HepG2 (cell line): ENCODE measurements around the gene ITPK1. TPM values are rescaled to one million over a fixed set of nuclear protein-coding genes. Genes with fewer than 3 reads are reported as not detected.

Experiments used
- FOXA1 ChIP-seq, 2 experiments: fragments of 450-650 bp in 1 of 2; sonication (generic) in 1 of 2; formaldehyde crosslinking in 1 of 2; IDR thresholded peaks; 2 replicates each; pipeline versions ENCODE4 v1.4.0 to v1.6.1; 2016 to 2020; ENCODE audit warnings: missing genetic modification reagents in 1 of 2
- GPBP1L1 ChIP-seq: sonication (generic); formaldehyde crosslinking; IDR thresholded peaks from 2 replicates; pipeline ENCODE4 v1.5.0; 2020; ENCODE audit warnings: mild to moderate bottlenecking, missing genetic modification reagents
- MEIS1 ChIP-seq: sonication (generic); formaldehyde crosslinking; IDR thresholded peaks from 2 replicates; pipeline ENCODE4 v1.9.0; 2021; ENCODE audit warnings: mild to moderate bottlenecking, missing genetic modification reagents, moderate library complexity, borderline replicate concordance
- PBX2 ChIP-seq: IDR thresholded peaks from 2 replicates; pipeline ENCODE4 v1.6.1; 2016; ENCODE audit warnings: control low read depth
- RORA ChIP-seq: sonication (generic); formaldehyde crosslinking; IDR thresholded peaks from 2 replicates; pipeline ENCODE4 v1.5.0; 2020; ENCODE audit warnings: mild to moderate bottlenecking, missing genetic modification reagents, moderate library complexity
- SNAPC4 ChIP-seq: sonication (generic); formaldehyde crosslinking; IDR thresholded peaks from 2 replicates; pipeline ENCODE4 v1.4.0; 2020; ENCODE audit warnings: mild to moderate bottlenecking, missing genetic modification reagents
- TIGD3 ChIP-seq: sonication (generic); formaldehyde crosslinking; IDR thresholded peaks from 2 replicates; pipeline ENCODE4 v1.5.1; 2020; ENCODE audit warnings: mild to moderate bottlenecking, missing genetic modification reagents, borderline replicate concordance
- ZNF224 ChIP-seq: sonication (generic); formaldehyde crosslinking; IDR thresholded peaks from 2 replicates; pipeline ENCODE4 v1.5.0; 2020; ENCODE audit warnings: mild to moderate bottlenecking, missing genetic modification reagents
- ZNF362 ChIP-seq: sonication (generic); formaldehyde crosslinking; IDR thresholded peaks from 2 replicates; pipeline ENCODE4 v1.4.0; 2020; ENCODE audit warnings: missing genetic modification reagents, mild to moderate bottlenecking, borderline replicate concordance
- ZNF576 ChIP-seq: sonication (generic); formaldehyde crosslinking; IDR thresholded peaks from 2 replicates; pipeline ENCODE4 v1.4.0; 2020; ENCODE audit warnings: mild to moderate bottlenecking, missing genetic modification reagents
- ZNF597 ChIP-seq: sonication (generic); formaldehyde crosslinking; IDR thresholded peaks from 2 replicates; pipeline ENCODE4 v1.5.0; 2020; ENCODE audit warnings: missing genetic modification reagents
- ZSCAN25 ChIP-seq: sonication (generic); formaldehyde crosslinking; IDR thresholded peaks from 2 replicates; pipeline ENCODE4 v1.8.0; 2022; ENCODE audit warnings: mild to moderate bottlenecking, missing genetic modification reagents
- polyA plus RNA-seq, 8 experiments: library from polyadenylated mRNA; depleted of rRNA in 3 of 8; stranded (reverse) in 7 of 8; unstranded in 1 of 8; fragments of >200 nt; fragmentation: Illumina TruSeq in 4 of 8; extraction: Trizol in 4 of 8; gene quantifications; 2 replicates each; pipeline versions ENCODE4 v1.2.1 to v1.2.3, GENCODE V29; 2011 to 2016; ENCODE audit warnings: low read depth in 4 of 8, missing spikeins in 1 of 8, mixed read lengths in 1 of 8; ENCODE audit not compliant: insufficient read depth in 1 of 8
- total RNA-seq, 5 experiments: library from RNA; depleted of rRNA; stranded (reverse); fragments of >200 nt; fragmentation: Illumina TruSeq; extraction: Trizol; gene quantifications; 2 replicates each; pipeline ENCODE4 v1.2.3, GENCODE V29; 2016; ENCODE audit warnings: low read depth in 1 of 5
- TF ChIP-seq, protein P1 (sequence below): sonication (generic); formaldehyde crosslinking; conservative IDR thresholded peaks from 2 replicates; pipeline ENCODE4 v1.5.0; 2020; ENCODE audit warnings: missing genetic modification reagents

The ITPK1 gene
- total and polyA plus RNA-seq, 2 of the 13 experiments (the other 11 are each of a cell fraction or from before 2014, with no cell fraction given), result 20.5 to 47.5 TPM

DNA sequence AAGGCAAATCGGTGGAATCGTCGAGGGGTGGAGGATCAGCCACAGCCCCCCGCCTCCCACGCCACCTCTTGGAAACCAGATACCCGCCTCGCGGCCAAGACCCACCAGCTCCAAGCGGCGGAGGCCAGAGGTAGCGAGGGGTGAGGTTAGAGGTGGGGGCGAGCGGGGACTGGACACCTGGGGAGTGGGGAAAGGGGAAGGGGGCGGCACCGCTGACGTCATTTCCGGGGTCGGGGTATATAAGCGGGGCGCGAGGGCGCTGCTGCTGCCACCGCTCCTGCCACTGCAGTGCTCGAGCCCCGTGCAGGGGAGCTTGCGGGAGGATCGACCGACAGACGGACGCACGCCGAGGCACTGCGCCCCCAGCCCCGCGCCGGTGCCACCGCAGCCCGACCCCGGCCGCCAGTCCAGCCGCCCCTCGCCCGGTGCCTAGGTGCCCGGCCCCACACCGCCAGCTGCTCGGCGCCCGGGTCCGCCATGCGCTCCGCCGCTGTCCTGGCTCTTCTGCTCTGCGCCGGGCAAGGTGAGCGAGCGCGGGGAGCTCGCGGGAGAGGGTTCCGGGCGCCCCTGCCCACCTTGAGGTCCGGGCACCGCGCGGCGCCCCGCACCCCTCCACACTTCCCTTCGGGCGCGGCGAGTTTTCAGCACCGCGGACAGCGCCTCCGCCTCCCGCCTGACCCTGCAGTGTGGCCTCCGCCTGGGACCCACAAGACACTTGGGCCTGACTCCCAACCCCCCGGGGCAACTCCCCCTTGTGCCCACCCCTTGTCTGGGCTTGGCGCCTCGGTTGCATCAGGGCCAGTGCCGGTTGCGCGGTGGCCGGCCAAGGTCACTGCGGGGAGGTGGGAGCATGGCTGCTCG is 192.6 kb downstream of the ITPK1 start, which contains the start of gene CHGA (continued):
- TF ChIP-seq ZNF576 (CRISPR knock-in tag) (no peak), PBX2 (no peak), RORA (CRISPR knock-in tag) (no peak), ZSCAN25 (CRISPR knock-in tag) (peak; percentile 76; the same call in 1 of the 2 replicates), MEIS1 (CRISPR knock-in tag) (peak; percentile 65; the same call in 1 of the 2 replicates), ZNF224 (CRISPR knock-in tag) (no peak), GPBP1L1 (CRISPR knock-in tag) (no peak), ZNF597 (CRISPR knock-in tag) (no peak), FOXA1 (IDR thresholded peaks at IDR 0.05) (no peak), FOXA1 (CRISPR knock-in tag; IDR thresholded peaks at IDR 0.05) (no peak), SNAPC4 (no peak), TIGD3 (CRISPR knock-in tag) (peak; percentile 75; the same call in 1 of the 2 replicates), ZNF362 (CRISPR knock-in tag) (0 out of 2 replicates have a peak, but pooled peaks have one; percentile 37)
- TF ChIP-seq, protein P1, sequence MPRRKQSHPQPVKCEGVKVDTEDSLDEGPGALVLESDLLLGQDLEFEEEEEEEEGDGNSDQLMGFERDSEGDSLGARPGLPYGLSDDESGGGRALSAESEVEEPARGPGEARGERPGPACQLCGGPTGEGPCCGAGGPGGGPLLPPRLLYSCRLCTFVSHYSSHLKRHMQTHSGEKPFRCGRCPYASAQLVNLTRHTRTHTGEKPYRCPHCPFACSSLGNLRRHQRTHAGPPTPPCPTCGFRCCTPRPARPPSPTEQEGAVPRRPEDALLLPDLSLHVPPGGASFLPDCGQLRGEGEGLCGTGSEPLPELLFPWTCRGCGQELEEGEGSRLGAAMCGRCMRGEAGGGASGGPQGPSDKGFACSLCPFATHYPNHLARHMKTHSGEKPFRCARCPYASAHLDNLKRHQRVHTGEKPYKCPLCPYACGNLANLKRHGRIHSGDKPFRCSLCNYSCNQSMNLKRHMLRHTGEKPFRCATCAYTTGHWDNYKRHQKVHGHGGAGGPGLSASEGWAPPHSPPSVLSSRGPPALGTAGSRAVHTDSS, result no peak
